GM18511 (cell line): ENCODE measurements around the gene ANKRD65.
"Not testable (repeated sequence)": the region's sequence is repeated elsewhere in the genome, so short reads cannot be mapped to it uniquely, and the experiment has no call there.

Source experiments
- ATAC-seq: cut with Tn5 transposase; IDR thresholded peaks from one replicate; pipeline ENCODE4 v1.9.1; 2021; ENCODE audit warnings: mild to moderate bottlenecking, moderate library complexity; ENCODE audit not compliant: unreplicated experiment

The ANKRD65 gene

GRCh38 chr1:1421147-1421906 is at the start of gene ANKRD65:
Gene ANKRD65 (minus strand): TSS chr1:1421276. CDS start chr1:1421005, 271 bp downstream.
- no peak for ATAC-seq

- ATAC-seq, result not testable (repeated sequence)
Observed at GRCh38 chr1:1468196-1468985, 47.3 kb upstream of the ANKRD65 start.

- ATAC-seq, result no peak
Observed at GRCh38 chr1:1463312-1463711, 42.2 kb upstream of the ANKRD65 start.

GRCh38 chr1:1462318-1462966 is 41.4 kb upstream of the ANKRD65 start:
- no peak for ATAC-seq

- no peak for ATAC-seq
Observed at GRCh38 chr1:1461721-1462317, 40.7 kb upstream of the ANKRD65 start.

GRCh38 chr1:1460540-1461130 is 39.6 kb upstream of the ANKRD65 start:
- no peak for ATAC-seq

- ATAC-seq, result not testable (repeated sequence)
Observed at GRCh38 chr1:1459711-1460110, 38.6 kb upstream of the ANKRD65 start.

- not testable (repeated sequence) for ATAC-seq
Observed at GRCh38 chr1:1459156-1459555, 38.1 kb upstream of the ANKRD65 start.

GRCh38 chr1:1456683-1457255 is 35.7 kb upstream of the ANKRD65 start:
- ATAC-seq, result not testable (repeated sequence)

- ATAC-seq, result not testable (repeated sequence)
Observed at GRCh38 chr1:1455934-1456333, 34.9 kb upstream of the ANKRD65 start.

GRCh38 chr1:1455366-1455884 is 34.3 kb upstream of the ANKRD65 start:
- ATAC-seq, result no peak

- ATAC-seq, result not testable (repeated sequence)
Observed at GRCh38 chr1:1454286-1455056, 33.4 kb upstream of the ANKRD65 start.

- no peak for ATAC-seq
Observed at GRCh38 chr1:1452882-1453281, 31.8 kb upstream of the ANKRD65 start.

GRCh38 chr1:1452365-1452739 is 31.3 kb upstream of the ANKRD65 start:
- not testable (repeated sequence) for ATAC-seq

- no peak for ATAC-seq
Observed at GRCh38 chr1:1451696-1452364, 30.8 kb upstream of the ANKRD65 start.

- not testable (repeated sequence) for ATAC-seq
Observed at GRCh38 chr1:1450616-1451015, 29.5 kb upstream of the ANKRD65 start.

GRCh38 chr1:1449099-1449739 is 28.1 kb upstream of the ANKRD65 start, which contains the start of gene ATAD3C:
Gene ATAD3C (plus strand): TSS chr1:1449689. CDS start chr1:1450684, 995 bp downstream.
- no peak for ATAC-seq

GRCh38 chr1:1446631-1447030 is 25.6 kb upstream of the ANKRD65 start:
- not testable (repeated sequence) for ATAC-seq
